Dermis lymphatic vessel endothelial cell (primary cell): ENCODE data around the gene CIB2. TPM values are rescaled to one million over a fixed set of nuclear protein-coding genes. Genes with fewer than 3 reads are reported as not detected.

Experiments
- total RNA-seq: library from RNA; depleted of rRNA; stranded (reverse); fragments of >200 nt; gene quantifications from 2 replicates; pipeline ENCODE4 v1.2.1, GENCODE V29; 2014

The CIB2 gene
- total RNA-seq, result 1.2 and 3.9 TPM in 2 replicates

GRCh38 chr15:78131295-78132061 is at the start of gene CIB2:
TSS of gene CIB2 (minus strand) at chr15:78131445. CDS start at chr15:78131215, 230 bp downstream.

DNA sequence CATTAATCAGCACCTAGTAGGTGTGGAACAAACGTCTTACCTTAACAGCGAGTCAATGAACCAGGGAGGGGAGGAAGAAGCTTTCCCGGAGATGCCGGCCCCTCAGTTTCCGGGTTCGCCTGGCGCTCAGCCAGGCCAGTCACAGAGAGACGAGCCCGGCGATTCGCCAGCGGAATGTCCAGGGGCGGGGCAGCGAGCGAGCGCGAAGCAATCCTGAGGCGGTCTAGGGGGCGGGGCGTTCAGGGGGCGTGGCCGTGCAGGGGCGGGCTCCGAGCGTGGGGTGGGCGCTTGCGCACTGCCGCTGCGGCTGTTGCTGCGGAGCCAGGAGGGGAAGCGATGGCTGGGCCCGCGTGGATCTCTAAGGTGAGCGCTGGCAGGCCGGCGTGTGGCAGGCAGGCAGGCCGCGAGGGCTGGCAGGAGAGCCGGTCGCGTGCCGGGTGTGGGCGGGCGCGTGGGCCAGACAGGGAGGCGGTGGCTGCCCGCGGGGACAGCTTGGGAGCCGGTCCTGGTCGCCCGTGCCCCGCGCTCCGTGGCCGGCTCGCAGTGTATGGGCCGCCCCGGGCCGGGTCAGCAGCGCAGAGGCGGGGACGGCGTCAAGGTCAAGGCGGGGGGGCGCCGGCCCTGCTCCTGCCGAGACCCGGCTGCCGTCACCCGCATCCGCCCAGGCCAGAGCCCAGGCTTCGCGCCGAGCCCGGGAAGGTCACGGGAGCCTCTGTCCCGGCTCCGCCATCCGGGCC is 18.0 kb upstream of the CIB2 start, which contains the start of gene IDH3A:
TSS of gene IDH3A (plus strand) at position 295 of the 737 bp plus-strand sequence. CDS start at position 337, 42 bp downstream.

DNA sequence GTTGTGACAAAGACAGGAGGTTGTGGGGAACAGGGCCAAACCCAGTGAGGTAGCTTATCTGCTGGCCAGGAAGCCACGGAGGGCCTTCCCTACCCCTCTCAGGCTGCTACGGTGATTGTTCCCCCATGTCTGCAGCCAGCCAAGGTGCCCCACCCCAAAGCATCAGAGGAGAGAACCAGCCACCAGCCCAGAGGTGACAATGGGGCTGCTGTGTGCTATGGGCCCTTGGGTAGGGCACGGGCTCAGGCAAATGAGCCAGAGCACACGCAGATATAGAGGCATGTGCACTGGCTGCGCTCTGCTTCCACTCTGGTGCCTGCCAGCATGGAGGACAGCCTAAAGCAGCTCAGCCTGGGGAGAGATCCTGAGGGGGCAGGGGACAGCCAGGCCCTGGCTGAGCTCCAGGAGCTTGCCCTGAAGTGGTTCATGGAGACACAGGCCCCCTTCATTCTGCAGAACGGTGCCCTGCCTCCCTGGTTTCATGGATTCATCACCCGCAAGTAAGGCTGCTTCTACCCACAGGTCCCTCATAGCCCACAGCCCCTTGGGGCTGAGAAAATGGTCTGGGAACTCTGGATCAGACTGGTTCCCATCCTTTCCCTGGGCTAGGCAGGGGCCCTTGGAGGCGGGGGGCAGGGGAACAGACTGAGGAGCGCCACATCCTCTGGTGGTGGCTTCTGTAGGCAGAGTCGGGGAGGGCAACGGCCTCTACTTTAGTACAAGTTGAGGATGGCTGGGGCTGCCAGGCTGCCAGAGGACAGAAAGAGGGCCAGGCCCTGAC is 38.8 kb downstream of the CIB2 start, which contains the start of gene SH2D7:
TSS of gene SH2D7 (plus strand) at position 301 of the 781 bp plus-strand sequence. CDS start at position 325, 24 bp downstream.

DNA sequence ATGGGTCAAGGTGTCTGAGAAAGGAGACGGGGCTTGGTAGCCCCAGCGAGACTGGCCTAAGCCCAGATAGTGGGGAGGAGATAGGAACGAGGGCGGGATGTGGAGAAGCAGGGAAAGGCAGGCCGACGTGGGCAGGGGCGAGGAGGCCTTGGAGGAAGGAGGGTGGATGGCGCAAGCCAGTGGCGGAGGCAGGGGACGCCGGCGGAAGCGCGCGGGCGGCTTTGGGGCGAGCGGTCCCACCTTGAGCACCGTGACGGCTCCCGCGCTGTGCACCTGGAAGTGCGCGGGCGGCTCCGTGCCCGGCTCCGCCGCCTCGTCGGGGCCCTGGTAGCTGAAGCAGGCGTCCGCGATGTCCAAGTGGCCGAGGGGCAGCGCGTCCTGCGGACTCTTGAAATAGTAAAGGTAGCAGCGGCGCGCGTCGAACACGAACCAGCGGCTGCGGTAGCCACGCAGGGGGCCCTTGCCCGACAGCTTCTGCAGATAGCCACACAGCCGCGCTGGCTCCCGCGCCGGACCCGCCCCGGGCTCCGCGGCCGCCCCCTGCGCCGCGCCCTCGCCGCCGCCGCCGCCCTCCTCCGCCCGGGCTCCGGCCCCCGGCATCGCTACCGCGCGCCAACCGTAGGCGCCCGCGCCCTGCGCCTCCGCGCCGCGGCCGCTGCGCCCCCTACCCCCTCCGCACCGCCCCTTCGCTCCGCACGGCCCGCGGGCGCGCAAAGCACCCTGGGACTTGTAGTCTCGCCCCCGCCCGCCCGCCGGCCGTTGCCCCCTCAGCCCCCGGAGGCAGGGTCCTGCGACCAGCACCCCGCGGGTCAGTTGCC is 54.0 kb downstream of the CIB2 start, which contains the start of gene TBC1D2B:
TSS of gene TBC1D2B (minus strand) at position 659 of the 818 bp plus-strand sequence. CDS start at position 600, 59 bp downstream.

Other genes with a start within 250 kb of the CIB2 start
- gene TBC1D2B, start 53.7 kb downstream of the CIB2 start, total RNA-seq, result 28.3 and 46.8 TPM in 2 replicates
- not detected in 2 replicates for gene SH2D7, start 38.9 kb downstream of the CIB2 start, total RNA-seq
- gene IDH3A, start 17.9 kb upstream of the CIB2 start, total RNA-seq, result 20.6 and 26.0 TPM in 2 replicates
- gene ACSBG1, start 103.1 kb upstream of the CIB2 start, total RNA-seq, result not detected in 2 replicates
- 0.86 and 1.3 TPM in 2 replicates for gene DNAJA4, start 133.1 kb upstream of the CIB2 start, total RNA-seq
- gene SKIC8, start 168.2 kb upstream of the CIB2 start, total RNA-seq, result 79.1 and 96.0 TPM in 2 replicates
- gene CRABP1, start 208.9 kb upstream of the CIB2 start, total RNA-seq, result not detected in 2 replicates